ENCODE results near the gene GAD2.

GRCh38 chr10:26220901-26221300, 4.3 kb downstream of the GAD2 start:
- TF ChIP-seq, protein P1, sequence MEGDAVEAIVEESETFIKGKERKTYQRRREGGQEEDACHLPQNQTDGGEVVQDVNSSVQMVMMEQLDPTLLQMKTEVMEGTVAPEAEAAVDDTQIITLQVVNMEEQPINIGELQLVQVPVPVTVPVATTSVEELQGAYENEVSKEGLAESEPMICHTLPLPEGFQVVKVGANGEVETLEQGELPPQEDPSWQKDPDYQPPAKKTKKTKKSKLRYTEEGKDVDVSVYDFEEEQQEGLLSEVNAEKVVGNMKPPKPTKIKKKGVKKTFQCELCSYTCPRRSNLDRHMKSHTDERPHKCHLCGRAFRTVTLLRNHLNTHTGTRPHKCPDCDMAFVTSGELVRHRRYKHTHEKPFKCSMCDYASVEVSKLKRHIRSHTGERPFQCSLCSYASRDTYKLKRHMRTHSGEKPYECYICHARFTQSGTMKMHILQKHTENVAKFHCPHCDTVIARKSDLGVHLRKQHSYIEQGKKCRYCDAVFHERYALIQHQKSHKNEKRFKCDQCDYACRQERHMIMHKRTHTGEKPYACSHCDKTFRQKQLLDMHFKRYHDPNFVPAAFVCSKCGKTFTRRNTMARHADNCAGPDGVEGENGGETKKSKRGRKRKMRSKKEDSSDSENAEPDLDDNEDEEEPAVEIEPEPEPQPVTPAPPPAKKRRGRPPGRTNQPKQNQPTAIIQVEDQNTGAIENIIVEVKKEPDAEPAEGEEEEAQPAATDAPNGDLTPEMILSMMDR (conservative IDR thresholded peaks at IDR 0.05 in 1 of 2, IDR thresholded peaks at IDR 0.05 in 1 of 2; ENCODE audit: extremely low read depth in 1 of 2, insufficient read depth in 1 of 2, low read depth in 1 of 2, low read length in 2 of 2), result no peak
- no peak for TF ChIP-seq EZH2 (IDR thresholded peaks at IDR 0.05; ENCODE audit: borderline replicate concordance, low read length)

Data from mammary epithelial cell (primary cell).